Medulla oblongata (tissue), 1 donor: Measurements from ENCODE around the gene SEC24A.
A peak's percentile ranks its signal among the peaks of the same experiment; 100 is the strongest.
"Not testable (repeated sequence)": the region's sequence is repeated elsewhere in the genome, so short reads cannot be mapped to it uniquely, and the experiment has no call there.

ENCODE experiments used
- DNase-seq: peaks from one replicate; pipeline ENCODE4 v3.0.0-alpha.2; 2015; ENCODE audit errors: extremely low spot score

Gene SEC24A

DNA sequence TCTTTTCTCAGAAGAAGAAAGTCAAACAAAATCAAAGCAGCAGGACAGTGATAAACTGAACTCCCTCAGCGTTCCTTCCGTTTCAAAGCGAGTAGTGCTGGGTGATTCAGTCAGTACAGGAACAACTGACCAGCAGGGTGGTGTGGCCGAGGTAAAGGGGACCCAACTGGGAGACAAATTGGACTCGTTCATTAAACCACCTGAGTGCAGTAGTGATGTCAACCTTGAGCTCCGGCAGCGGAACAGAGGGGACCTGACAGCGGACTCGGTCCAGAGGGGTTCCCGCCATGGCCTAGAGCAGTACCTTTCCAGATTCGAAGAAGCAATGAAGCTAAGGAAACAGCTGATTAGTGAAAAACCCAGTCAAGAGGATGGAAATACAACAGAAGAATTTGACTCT lies 92.5 kb downstream of the SEC24A start:
- DNase-seq: no peak

GRCh38 chr5:134742134-134742533 lies 93.5 kb downstream of the SEC24A start:
- no peak for DNase-seq

GRCh38 chr5:134749415-134749814 lies 100.8 kb downstream of the SEC24A start:
- no peak for DNase-seq

- DNase-seq: no peak
Measured at GRCh38 chr5:134758176-134758503, 109.6 kb downstream of the SEC24A start.

GRCh38 chr5:134758504-134759341 lies 110.1 kb downstream of the SEC24A start, which contains the start of gene DDX46:
DDX46 (plus strand) TSS chr5:134758779; CDS start chr5:134758939, 160 bp downstream.
- DNase-seq: peak; percentile 92

DNA sequence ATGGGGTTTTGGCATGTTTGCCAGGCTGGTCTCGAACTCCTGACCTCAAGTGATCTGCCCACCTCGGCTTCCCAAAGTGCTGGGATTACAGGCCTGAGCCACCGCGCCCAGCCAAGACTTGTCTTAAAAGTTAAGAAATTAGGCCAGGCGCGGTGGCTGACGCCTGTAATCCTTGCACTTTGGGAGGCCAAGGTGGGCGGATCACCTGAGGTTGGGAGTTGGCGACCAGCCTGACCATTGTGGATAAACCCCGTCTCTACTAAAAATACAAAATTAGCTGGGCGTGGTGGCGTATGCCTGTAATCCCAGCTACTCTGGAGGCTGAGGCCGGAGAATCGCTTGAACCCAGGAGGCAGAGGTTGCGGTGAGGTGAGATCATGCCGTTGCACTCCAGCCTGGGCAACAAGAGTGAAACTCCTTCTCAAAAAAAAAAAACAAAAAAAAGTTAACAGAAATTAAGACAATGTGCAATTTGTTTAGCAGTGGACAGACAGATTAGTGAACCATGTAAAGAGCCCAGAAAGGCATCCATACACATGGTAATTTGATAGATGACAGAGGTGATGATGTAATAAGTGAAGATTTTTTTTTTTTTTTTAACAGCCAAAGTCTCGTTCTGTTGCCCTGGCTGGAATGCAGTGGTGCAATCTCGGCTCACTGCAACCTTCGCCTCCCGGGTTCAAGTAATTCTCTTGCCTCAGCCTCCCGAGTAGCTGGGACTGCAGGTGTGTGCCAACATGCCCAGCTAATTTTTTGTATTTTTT lies 119.1 kb downstream of the SEC24A start:
- DNase-seq: not testable (repeated sequence)

DNA sequence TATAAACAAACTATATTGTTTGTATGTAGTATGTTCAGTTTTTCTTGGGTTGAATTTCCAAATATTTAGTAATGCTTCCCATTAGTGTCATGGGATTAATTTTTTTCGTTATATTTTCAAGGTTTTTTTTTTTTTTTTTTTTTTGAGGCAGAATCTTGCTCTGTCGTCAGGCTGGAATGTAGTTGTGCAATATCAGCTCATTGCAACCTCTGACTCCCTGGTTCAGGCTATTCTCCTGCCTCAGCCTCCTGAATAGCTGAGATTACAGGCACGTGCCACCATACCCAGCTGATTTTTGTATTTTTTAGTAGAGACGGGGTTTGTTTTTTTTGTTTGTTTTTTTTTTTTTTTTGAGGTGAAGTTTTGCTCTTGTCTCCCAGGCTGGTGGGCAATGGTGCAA lies 120.6 kb downstream of the SEC24A start:
- DNase-seq: no peak

GRCh38 chr5:134772461-134773125 lies 124.0 kb downstream of the SEC24A start:
- DNase-seq: no peak

- DNase-seq: no peak
Measured at GRCh38 chr5:134777366-134777765, 128.8 kb downstream of the SEC24A start.
